HepG2 (cell line): ENCODE measurements around the gene CSNK1G3.

Experiments
- GLI4 ChIP-seq: sonication (generic); formaldehyde crosslinking; IDR thresholded peaks from 2 replicates; pipeline ENCODE4 v1.5.1; 2020; ENCODE audit warnings: missing genetic modification reagents, mild to moderate bottlenecking, moderate library complexity, borderline replicate concordance
- HHEX ChIP-seq: IDR thresholded peaks from 2 replicates; pipeline ENCODE4 v1.6.1; 2016; ENCODE audit warnings: control low read depth
- NFIC ChIP-seq: IDR thresholded peaks from 2 replicates; pipeline ENCODE4 v1.6.1; 2012; ENCODE audit warnings: mild to moderate bottlenecking, low read length, inconsistent platforms
- SCMH1 ChIP-seq: sonication (generic); formaldehyde crosslinking; IDR thresholded peaks from 2 replicates; pipeline ENCODE4 v1.9.0; 2021; ENCODE audit warnings: missing genetic modification reagents, mild to moderate bottlenecking, borderline replicate concordance
- TOE1 ChIP-seq: sonication (generic); formaldehyde crosslinking; IDR thresholded peaks from 2 replicates; pipeline ENCODE4 v1.4.0; 2020; ENCODE audit warnings: mild to moderate bottlenecking, missing genetic modification reagents
- ZNF121 ChIP-seq: sonication (generic); formaldehyde crosslinking; IDR thresholded peaks from 2 replicates; pipeline ENCODE4 v1.5.0; 2020; ENCODE audit warnings: mild to moderate bottlenecking, missing genetic modification reagents
- ZNF777 ChIP-seq: sonication (generic); formaldehyde crosslinking; IDR thresholded peaks from 2 replicates; pipeline ENCODE4 v1.4.0; 2020; ENCODE audit warnings: missing genetic modification reagents
- ZNF790 ChIP-seq: sonication (generic); formaldehyde crosslinking; IDR thresholded peaks from 2 replicates; pipeline ENCODE4 v1.8.0; 2022; ENCODE audit warnings: missing genetic modification reagents, mild to moderate bottlenecking, borderline replicate concordance
- TF ChIP-seq, protein P1 (sequence below): sonication (generic); formaldehyde crosslinking; IDR thresholded peaks from 2 replicates; pipeline ENCODE4 v1.8.0; 2022; ENCODE audit warnings: missing genetic modification reagents, mild to moderate bottlenecking, borderline replicate concordance

DNA sequence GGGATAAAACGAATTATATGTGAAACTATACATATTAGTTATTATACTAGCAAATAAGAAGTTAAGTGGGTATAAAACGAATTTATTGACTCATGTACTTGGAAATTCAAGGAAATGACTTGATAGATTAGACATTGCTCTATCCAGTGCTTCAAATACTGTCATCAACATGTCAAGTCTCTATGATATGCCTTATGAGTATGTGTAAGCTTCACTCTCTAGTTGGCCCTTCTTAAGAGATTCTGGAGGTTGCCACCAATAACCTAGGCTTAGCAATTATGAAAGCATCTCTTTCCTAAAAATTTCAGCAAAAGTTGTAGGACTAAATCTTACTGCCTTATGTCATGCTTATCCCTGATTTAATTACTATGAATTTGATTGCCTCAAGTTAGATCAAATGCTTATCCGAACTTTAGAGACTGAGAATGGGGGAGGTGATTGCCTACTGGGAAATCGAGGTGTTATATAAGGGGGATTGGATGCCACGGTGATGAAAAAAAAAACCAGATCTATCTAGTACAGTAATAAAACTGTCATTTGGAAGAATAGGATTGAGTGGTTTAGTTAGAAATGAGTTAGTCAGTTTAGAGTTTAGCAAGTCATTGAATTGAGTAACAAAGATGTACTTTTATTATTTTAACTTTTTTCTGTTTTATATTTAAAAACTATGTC lies 46.9 kb downstream of the CSNK1G3 start:
- TF ChIP-seq NFIC = no peak
- TF ChIP-seq ZNF790 (CRISPR knock-in tag) = no peak
- no peak for TF ChIP-seq ZNF121 (CRISPR knock-in tag)
- TF ChIP-seq ZNF777 = no peak
- no peak for TF ChIP-seq HHEX
- TF ChIP-seq, protein P1, sequence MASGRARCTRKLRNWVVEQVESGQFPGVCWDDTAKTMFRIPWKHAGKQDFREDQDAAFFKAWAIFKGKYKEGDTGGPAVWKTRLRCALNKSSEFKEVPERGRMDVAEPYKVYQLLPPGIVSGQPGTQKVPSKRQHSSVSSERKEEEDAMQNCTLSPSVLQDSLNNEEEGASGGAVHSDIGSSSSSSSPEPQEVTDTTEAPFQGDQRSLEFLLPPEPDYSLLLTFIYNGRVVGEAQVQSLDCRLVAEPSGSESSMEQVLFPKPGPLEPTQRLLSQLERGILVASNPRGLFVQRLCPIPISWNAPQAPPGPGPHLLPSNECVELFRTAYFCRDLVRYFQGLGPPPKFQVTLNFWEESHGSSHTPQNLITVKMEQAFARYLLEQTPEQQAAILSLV (CRISPR knock-in tag) = no peak
- no peak for TF ChIP-seq SCMH1 (CRISPR knock-in tag)
- TF ChIP-seq TOE1 (CRISPR knock-in tag) = no peak
- TF ChIP-seq GLI4 (CRISPR knock-in tag) = no peak
